HEK293 (cell line): ENCODE results near the gene IGF2R.

ENCODE experiments used
- SCRT2 ChIP-seq: fragments of 450-650 bp; formaldehyde crosslinking; IDR thresholded peaks from 2 replicates; pipeline ENCODE4 v1.5.1; 2016; ENCODE audit warnings: missing biosample characterization, missing genetic modification characterization
- ZNF121 ChIP-seq: fragments of 450-650 bp; formaldehyde crosslinking; IDR thresholded peaks from 2 replicates; pipeline ENCODE4 v1.5.1; 2016; ENCODE audit warnings: missing biosample characterization, missing genetic modification characterization
- ZNF211 ChIP-seq: fragments of 450-650 bp; formaldehyde crosslinking; IDR thresholded peaks from 2 replicates; pipeline ENCODE4 v1.5.1; 2016; ENCODE audit warnings: low read depth, missing biosample characterization, missing genetic modification characterization
- ZNF37A ChIP-seq: fragments of 450-650 bp; IDR thresholded peaks from 2 replicates; pipeline ENCODE4 v1.5.1; 2018; ENCODE audit warnings: missing biosample characterization, missing genetic modification characterization
- ZNF48 ChIP-seq: fragments of 450-650 bp; formaldehyde crosslinking; IDR thresholded peaks from 2 replicates; pipeline ENCODE4 v1.5.1; 2016; ENCODE audit warnings: missing biosample characterization, missing genetic modification characterization
- ZNF548 ChIP-seq: fragments of 450-650 bp; formaldehyde crosslinking; IDR thresholded peaks from 2 replicates; pipeline ENCODE4 v1.5.1; 2016; ENCODE audit warnings: missing biosample characterization, missing genetic modification characterization
- ZNF561 ChIP-seq: fragments of 450-650 bp; IDR thresholded peaks from 2 replicates; pipeline ENCODE4 v1.5.1; 2018; ENCODE audit warnings: missing biosample characterization, missing genetic modification characterization, borderline replicate concordance
- ZNF658 ChIP-seq: fragments of 450-650 bp; formaldehyde crosslinking; IDR thresholded peaks from 2 replicates; pipeline ENCODE4; 2016; ENCODE audit warnings: missing biosample characterization, missing genetic modification characterization
- TF ChIP-seq, protein P1 (sequence below): fragments of 450-650 bp; formaldehyde crosslinking; IDR thresholded peaks from 2 replicates; pipeline ENCODE4 v1.5.1; 2016; ENCODE audit warnings: missing biosample characterization, missing genetic modification characterization
- TF ChIP-seq, protein P2 (sequence below): fragments of 450-650 bp; formaldehyde crosslinking; IDR thresholded peaks from 2 replicates; pipeline ENCODE4 v1.5.1; 2016; ENCODE audit warnings: missing biosample characterization, missing genetic modification characterization
- TF ChIP-seq, protein P3 (sequence below): fragments of 450-650 bp; formaldehyde crosslinking; IDR thresholded peaks from 2 replicates; pipeline ENCODE4 v1.5.1; 2016; ENCODE audit warnings: missing biosample characterization, missing genetic modification characterization, low read depth
- TF ChIP-seq, protein P4 (sequence below): fragments of 450-650 bp; IDR thresholded peaks from 2 replicates; pipeline ENCODE4 v1.5.1; 2018; ENCODE audit warnings: missing biosample characterization, mild to moderate bottlenecking, missing genetic modification characterization

DNA sequence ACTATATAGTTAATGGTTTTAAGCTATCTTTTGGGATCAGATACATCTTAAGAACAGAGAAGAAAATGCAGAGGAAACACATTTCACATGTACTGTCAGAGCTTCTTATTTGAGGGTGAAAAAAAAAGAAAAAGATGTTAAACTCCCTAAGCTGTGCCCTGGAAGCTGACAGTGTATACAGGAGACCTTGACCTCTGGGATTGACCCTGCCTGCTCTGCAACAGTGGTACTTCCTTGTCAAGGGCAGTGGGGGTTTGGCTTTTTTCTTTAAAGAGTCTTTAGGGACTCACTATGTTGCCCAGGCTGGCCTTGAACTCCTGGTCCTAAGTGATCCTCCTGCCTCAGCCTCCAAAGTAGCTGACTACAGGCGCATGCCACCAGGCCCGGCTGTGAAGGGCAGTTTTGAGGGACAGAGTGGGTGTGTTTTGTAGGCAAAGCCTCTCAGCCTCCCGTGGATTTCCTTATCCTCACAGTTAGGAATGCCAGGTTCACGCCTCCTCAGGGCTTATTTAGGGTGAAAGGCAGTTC lies 92.1 kb downstream of the IGF2R start:
- TF ChIP-seq ZNF658 (tag by site-specific recombination), result no peak
- no peak for TF ChIP-seq ZNF48 (tag by site-specific recombination)
- TF ChIP-seq, protein P1, sequence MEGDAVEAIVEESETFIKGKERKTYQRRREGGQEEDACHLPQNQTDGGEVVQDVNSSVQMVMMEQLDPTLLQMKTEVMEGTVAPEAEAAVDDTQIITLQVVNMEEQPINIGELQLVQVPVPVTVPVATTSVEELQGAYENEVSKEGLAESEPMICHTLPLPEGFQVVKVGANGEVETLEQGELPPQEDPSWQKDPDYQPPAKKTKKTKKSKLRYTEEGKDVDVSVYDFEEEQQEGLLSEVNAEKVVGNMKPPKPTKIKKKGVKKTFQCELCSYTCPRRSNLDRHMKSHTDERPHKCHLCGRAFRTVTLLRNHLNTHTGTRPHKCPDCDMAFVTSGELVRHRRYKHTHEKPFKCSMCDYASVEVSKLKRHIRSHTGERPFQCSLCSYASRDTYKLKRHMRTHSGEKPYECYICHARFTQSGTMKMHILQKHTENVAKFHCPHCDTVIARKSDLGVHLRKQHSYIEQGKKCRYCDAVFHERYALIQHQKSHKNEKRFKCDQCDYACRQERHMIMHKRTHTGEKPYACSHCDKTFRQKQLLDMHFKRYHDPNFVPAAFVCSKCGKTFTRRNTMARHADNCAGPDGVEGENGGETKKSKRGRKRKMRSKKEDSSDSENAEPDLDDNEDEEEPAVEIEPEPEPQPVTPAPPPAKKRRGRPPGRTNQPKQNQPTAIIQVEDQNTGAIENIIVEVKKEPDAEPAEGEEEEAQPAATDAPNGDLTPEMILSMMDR (tag by site-specific recombination), result no peak
- TF ChIP-seq SCRT2, result no peak
- no peak for TF ChIP-seq ZNF211 (tag by site-specific recombination)
- TF ChIP-seq, protein P2, sequence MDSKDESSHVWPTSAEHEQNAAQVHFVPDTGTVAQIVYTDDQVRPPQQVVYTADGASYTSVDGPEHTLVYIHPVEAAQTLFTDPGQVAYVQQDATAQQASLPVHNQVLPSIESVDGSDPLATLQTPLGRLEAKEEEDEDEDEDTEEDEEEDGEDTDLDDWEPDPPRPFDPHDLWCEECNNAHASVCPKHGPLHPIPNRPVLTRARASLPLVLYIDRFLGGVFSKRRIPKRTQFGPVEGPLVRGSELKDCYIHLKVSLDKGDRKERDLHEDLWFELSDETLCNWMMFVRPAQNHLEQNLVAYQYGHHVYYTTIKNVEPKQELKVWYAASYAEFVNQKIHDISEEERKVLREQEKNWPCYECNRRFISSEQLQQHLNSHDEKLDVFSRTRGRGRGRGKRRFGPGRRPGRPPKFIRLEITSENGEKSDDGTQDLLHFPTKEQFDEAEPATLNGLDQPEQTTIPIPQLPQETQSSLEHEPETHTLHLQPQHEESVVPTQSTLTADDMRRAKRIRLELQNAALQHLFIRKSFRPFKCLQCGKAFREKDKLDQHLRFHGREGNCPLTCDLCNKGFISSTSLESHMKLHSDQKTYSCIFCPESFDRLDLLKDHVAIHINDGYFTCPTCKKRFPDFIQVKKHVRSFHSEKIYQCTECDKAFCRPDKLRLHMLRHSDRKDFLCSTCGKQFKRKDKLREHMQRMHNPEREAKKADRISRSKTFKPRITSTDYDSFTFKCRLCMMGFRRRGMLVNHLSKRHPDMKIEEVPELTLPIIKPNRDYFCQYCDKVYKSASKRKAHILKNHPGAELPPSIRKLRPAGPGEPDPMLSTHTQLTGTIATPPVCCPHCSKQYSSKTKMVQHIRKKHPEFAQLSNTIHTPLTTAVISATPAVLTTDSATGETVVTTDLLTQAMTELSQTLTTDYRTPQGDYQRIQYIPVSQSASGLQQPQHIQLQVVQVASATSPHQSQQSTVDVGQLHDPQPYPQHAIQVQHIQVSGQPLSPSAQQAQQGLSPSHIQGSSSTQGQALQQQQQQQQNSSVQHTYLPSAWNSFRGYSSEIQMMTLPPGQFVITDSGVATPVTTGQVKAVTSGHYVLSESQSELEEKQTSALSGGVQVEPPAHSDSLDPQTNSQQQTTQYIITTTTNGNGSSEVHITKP (tag by site-specific recombination), result no peak
- TF ChIP-seq, protein P3, sequence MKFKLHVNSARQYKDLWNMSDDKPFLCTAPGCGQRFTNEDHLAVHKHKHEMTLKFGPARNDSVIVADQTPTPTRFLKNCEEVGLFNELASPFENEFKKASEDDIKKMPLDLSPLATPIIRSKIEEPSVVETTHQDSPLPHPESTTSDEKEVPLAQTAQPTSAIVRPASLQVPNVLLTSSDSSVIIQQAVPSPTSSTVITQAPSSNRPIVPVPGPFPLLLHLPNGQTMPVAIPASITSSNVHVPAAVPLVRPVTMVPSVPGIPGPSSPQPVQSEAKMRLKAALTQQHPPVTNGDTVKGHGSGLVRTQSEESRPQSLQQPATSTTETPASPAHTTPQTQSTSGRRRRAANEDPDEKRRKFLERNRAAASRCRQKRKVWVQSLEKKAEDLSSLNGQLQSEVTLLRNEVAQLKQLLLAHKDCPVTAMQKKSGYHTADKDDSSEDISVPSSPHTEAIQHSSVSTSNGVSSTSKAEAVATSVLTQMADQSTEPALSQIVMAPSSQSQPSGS, result no peak
- no peak for TF ChIP-seq ZNF561 (tag by site-specific recombination)
- no peak for TF ChIP-seq ZNF37A
- TF ChIP-seq ZNF548 (tag by site-specific recombination), result no peak
- TF ChIP-seq, protein P4, sequence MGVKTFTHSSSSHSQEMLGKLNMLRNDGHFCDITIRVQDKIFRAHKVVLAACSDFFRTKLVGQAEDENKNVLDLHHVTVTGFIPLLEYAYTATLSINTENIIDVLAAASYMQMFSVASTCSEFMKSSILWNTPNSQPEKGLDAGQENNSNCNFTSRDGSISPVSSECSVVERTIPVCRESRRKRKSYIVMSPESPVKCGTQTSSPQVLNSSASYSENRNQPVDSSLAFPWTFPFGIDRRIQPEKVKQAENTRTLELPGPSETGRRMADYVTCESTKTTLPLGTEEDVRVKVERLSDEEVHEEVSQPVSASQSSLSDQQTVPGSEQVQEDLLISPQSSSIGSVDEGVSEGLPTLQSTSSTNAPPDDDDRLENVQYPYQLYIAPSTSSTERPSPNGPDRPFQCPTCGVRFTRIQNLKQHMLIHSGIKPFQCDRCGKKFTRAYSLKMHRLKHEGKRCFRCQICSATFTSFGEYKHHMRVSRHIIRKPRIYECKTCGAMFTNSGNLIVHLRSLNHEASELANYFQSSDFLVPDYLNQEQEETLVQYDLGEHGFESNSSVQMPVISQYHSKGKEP, result no peak
- TF ChIP-seq ZNF121, result no peak
